PC-3 (cell line): ENCODE measurements around the gene GSTM4. TPM values are rescaled to one million over a fixed set of nuclear protein-coding genes. Genes with fewer than 3 reads are reported as not detected.
"Not testable (repeated sequence)": the region's sequence is repeated elsewhere in the genome, so short reads cannot be mapped to it uniquely, and the experiment has no call there.

Experiments used
- ATAC-seq: fragments of 200-7000 bp; cut with Tn5 transposase; 2 replicates; pipeline ENCODE4 v1.9.1; 2020; ENCODE audit warnings: mild to moderate bottlenecking, moderate library complexity
- BruUV-seq: library from RNA; stranded (reverse); fragments of 400-500 nt; replicated peaks from 2 replicates; lab custom pipeline; 2021; lab: Mats Ljungman, UMichigan
- CTCF ChIA-PET: fragments of 300-600 bp; sonication (Branson Sonifier 250); formaldehyde crosslinking; loops from one replicate; lab custom pipeline; 2022; ENCODE audit warnings: antibody characterized with exemption; lab: Charles Lee
- POLR2A ChIA-PET: fragments of 300-600 bp; sonication (Branson Sonifier 250); formaldehyde crosslinking; loops from one replicate; lab custom pipeline; 2022; ENCODE audit warnings: antibody characterized with exemption; ENCODE audit not compliant: unreplicated experiment; lab: Charles Lee
- DNase-seq: peaks from one replicate; pipeline ENCODE4 v3.0.0-alpha.2; 2015
- H2AFZ ChIP-seq: fragments of 300-600 bp; sonication (generic); 2 replicates; pipeline ENCODE4 v1.6.0; 2016; ENCODE audit warnings: antibody characterized with exemption, low read length
- H3F3A ChIP-seq: fragments of 300-600 bp; sonication (generic); one replicate; pipeline ENCODE4 v1.6.0; 2017; ENCODE audit warnings: antibody characterized with exemption, low read length, control low read depth, mild to moderate bottlenecking; ENCODE audit not compliant: unreplicated experiment
- H3K27ac ChIP-seq: fragments of 300-600 bp; sonication (generic); 2 replicates; pipeline ENCODE4 v1.5.1; 2016; ENCODE audit warnings: mild to moderate bottlenecking, low read length
- H3K27me3 ChIP-seq: fragments of 300-600 bp; sonication (generic); 2 replicates; pipeline ENCODE4 v1.6.1; 2016; ENCODE audit warnings: low read length, mixed read lengths
- H3K36me3 ChIP-seq: fragments of 300-600 bp; sonication (generic); 2 replicates; pipeline ENCODE4 v1.6.1; 2016; ENCODE audit warnings: low read depth, mixed run types, low read length, mixed read lengths
- H3K4me1 ChIP-seq: fragments of 300-600 bp; sonication (generic); 2 replicates; pipeline ENCODE4 v1.5.1; 2016; ENCODE audit warnings: low read length; ENCODE audit not compliant: insufficient read depth
- H3K4me2 ChIP-seq: fragments of 300-600 bp; sonication (generic); 2 replicates; pipeline ENCODE4 v1.6.0; 2016; ENCODE audit warnings: low read length
- H3K4me3 ChIP-seq: fragments of 300-600 bp; sonication (generic); 2 replicates; pipeline ENCODE4 v1.5.1; 2016; ENCODE audit warnings: mild to moderate bottlenecking, low read length, mixed read lengths
- H3K79me2 ChIP-seq: fragments of 300-600 bp; sonication (generic); 2 replicates; pipeline ENCODE4 v1.6.1; 2017; ENCODE audit warnings: low read length, mixed read lengths
- H3K9ac ChIP-seq: fragments of 300-600 bp; sonication (generic); 2 replicates; pipeline ENCODE4 v1.6.0; 2016; ENCODE audit warnings: mild to moderate bottlenecking, low read length
- H3K9me2 ChIP-seq: fragments of 300-600 bp; sonication (generic); replicated peaks from 2 replicates; pipeline ENCODE4 v1.6.1; 2016; ENCODE audit warnings: mixed run types, low read length, mixed read lengths
- H3K9me3 ChIP-seq: fragments of 300-600 bp; sonication (generic); 2 replicates; pipeline ENCODE4 v1.6.1; 2016; ENCODE audit warnings: low read length, mixed read lengths
- H4K20me1 ChIP-seq: fragments of 300-600 bp; sonication (generic); 2 replicates; pipeline ENCODE4 v1.6.1; 2016; ENCODE audit warnings: low read length, mixed read lengths
- CTCF ChIP-seq: fragments of 300-600 bp; sonication (generic); conservative IDR thresholded peaks from 2 replicates; pipeline ENCODE4 v1.5.1; 2017; ENCODE audit warnings: antibody characterized with exemption, low read depth, mild to moderate bottlenecking, low read length
- EZH2 ChIP-seq: fragments of 300-600 bp; sonication (generic); IDR thresholded peaks from one replicate; pipeline ENCODE4 v1.6.1; 2017; ENCODE audit warnings: antibody characterized with exemption, mild to moderate bottlenecking, low read length; ENCODE audit not compliant: unreplicated experiment
- EZH2phosphoT487 ChIP-seq: fragments of 300-600 bp; sonication (generic); IDR thresholded peaks from 2 replicates; pipeline ENCODE4 v1.6.1; 2018; ENCODE audit warnings: mild to moderate bottlenecking, antibody characterized with exemption, low read length, borderline replicate concordance
- intact Hi-C: fragments of 100-400 bp; cut with micrococcal nuclease; formaldehyde crosslinking; loops from 2 replicates; pipeline ENCODE4 v1.9.0; 2023
- total RNA-seq: library from RNA; depleted of rRNA; stranded (reverse); fragments of >200 nt; gene quantifications from 2 replicates; pipeline ENCODE4 v1.2.3, GENCODE V29; 2014

The GSTM4 gene
- total RNA-seq, 1 experiment from 2014 or later: 25.9 TPM

GRCh38 chr1:109659997-109660690 is 4.2 kb downstream of the GSTM4 start:
- no peak overlapping the region for H2AFZ ChIP-seq
- ChIA-PET CTCF (no interaction called here), POLR2A (no interaction called here)
- no peak overlapping the region for H3K4me3 ChIP-seq
- H4K20me1 ChIP-seq: no peaks in the 10 kb centered on the region
- H3K9ac ChIP-seq: no peak overlapping the region
- no peak for TF ChIP-seq EZH2
- TF ChIP-seq EZH2phosphoT487: no peak
- no peak for TF ChIP-seq CTCF
- H3K4me2 ChIP-seq: no peak overlapping the region
- no peaks in the 10 kb centered on the region for H3K27me3 ChIP-seq
- ATAC-seq: no peak
- H3K79me2 ChIP-seq: no peaks in the 10 kb centered on the region
- H3K9me3 ChIP-seq: no peaks in the 10 kb centered on the region
- H3K27ac ChIP-seq: no peak overlapping the region
- DNase-seq: no peak
- no peaks in the 10 kb centered on the region for H3K36me3 ChIP-seq
- no peaks in the 10 kb centered on the region for H3K9me2 ChIP-seq
- no peaks in the 10 kb centered on the region for H3F3A ChIP-seq
- intact Hi-C loops: no loop called here
- BruUV-seq: no TSS peak
- peaks cover 23% of the 10 kb centered on the region for H3K4me1 ChIP-seq

GRCh38 chr1:109660691-109661026 is 4.8 kb downstream of the GSTM4 start:
- H3K9ac ChIP-seq, CTCF ChIA-PET, POLR2A ChIA-PET, ATAC-seq, H3K27ac ChIP-seq, H3K9me2 ChIP-seq, H2AFZ ChIP-seq, DNase-seq, H3K36me3 ChIP-seq, intact Hi-C loops, H3K9me3 ChIP-seq, H3K79me2 ChIP-seq, H3K4me2 ChIP-seq, H3K4me3 ChIP-seq, H3F3A ChIP-seq, H4K20me1 ChIP-seq, BruUV-seq, H3K27me3 ChIP-seq: not testable (repeated sequence)
- H3K4me1 ChIP-seq: peaks cover 19% of the 10 kb centered on the region

GRCh38 chr1:109661391-109661790 is 5.5 kb downstream of the GSTM4 start:
- Histone ChIP-seq H3K4me3 (no peak overlapping the region), H3K9me3 (no peaks in the 10 kb centered on the region), H3K36me3 (no peaks in the 10 kb centered on the region), H3K27ac (no peak overlapping the region), H2AFZ (no peak overlapping the region), H3K27me3 (no peaks in the 10 kb centered on the region), H4K20me1 (no peaks in the 10 kb centered on the region), H3K9me2 (no peaks in the 10 kb centered on the region), H3K4me1 (peaks cover 18% of the 10 kb centered on the region), H3K9ac (no peak overlapping the region), H3F3A (no peaks in the 10 kb centered on the region), H3K79me2 (no peaks in the 10 kb centered on the region), H3K4me2 (no peak overlapping the region)
- ATAC-seq (no peak), DNase-seq (no peak)
- intact Hi-C loops: no loop called here
- ChIA-PET CTCF (no interaction called here), POLR2A (no interaction called here)
- BruUV-seq: no TSS peak
- TF ChIP-seq EZH2phosphoT487 (no peak), CTCF (no peak), EZH2 (no peak)
